HL-60 (cell line): ENCODE results near the gene PRDM15.

Experiments used
- CTCF ChIP-seq: IDR thresholded peaks from one replicate; pipeline ENCODE4 v1.5.1; 2011; ENCODE audit warnings: low read length, control low read depth, inconsistent platforms; ENCODE audit not compliant: insufficient read depth
- GABPA ChIP-seq: IDR thresholded peaks from 2 replicates; pipeline ENCODE4 v1.6.1; 2012; ENCODE audit warnings: low read depth
- POLR2AphosphoS5 ChIP-seq: IDR thresholded peaks from 2 replicates; pipeline ENCODE4 v1.6.1; 2012; ENCODE audit warnings: low read depth
- SPI1 ChIP-seq: IDR thresholded peaks from 2 replicates; pipeline ENCODE4 v1.6.1; 2012; ENCODE audit warnings: low read depth, mild to moderate bottlenecking, borderline replicate concordance

DNA sequence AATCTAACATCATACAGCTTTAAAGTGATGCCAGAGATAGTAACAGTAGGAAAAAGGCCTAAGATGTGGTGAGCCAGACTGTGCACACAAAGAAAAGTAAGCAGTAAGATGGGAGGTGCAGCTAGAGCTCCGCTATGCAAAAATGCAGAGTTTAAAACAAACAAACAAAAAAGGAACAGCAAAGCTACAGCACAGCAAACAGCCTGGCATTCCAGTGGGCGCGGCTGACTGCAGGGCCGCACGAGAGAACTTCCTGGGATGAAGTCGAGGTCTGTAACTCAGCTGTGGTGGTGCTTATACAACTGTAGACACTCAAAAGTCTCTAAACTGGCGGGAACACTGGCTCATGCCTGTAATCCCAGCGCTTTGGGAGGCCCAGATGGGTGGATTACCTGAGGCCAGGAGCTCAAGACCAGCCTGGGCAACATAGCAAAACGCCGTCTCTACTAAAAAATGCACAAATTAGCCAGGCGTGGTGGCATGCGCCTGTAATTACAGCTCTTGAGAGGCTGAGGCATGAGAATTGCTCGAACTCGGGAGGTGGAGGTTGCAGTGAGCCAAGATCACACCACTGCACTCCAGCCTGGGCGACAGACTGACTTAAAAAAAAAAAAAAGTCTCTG lies 30.1 kb downstream of the PRDM15 start:
- TF ChIP-seq POLR2AphosphoS5 (no peak), CTCF (no peak), SPI1 (no peak), GABPA (no peak)
